B cell (primary cell): ENCODE measurements around the gene CAMKK2. TPM values are rescaled to one million over a fixed set of nuclear protein-coding genes. Genes with fewer than 3 reads are reported as not detected.
"Not testable (repeated sequence)": the region's sequence is repeated elsewhere in the genome, so short reads cannot be mapped to it uniquely, and the experiment has no call there.

Experiments
- ATAC-seq: fragments of 200-7000 bp; cut with Tn5 transposase; one replicate; pipeline ENCODE4 v1.10.0; 2021; ENCODE audit warnings: low read depth, mild to moderate bottlenecking, moderate number of reproducible peaks, moderate library complexity
- CTCF ChIA-PET: fragments of 350-600 bp; sonication (Branson Sonifier 250); formaldehyde crosslinking; loops from one replicate; lab custom pipeline; 2021; ENCODE audit warnings: antibody characterized with exemption, inconsistent platforms; lab: Charles Lee
- POLR2A ChIA-PET: fragments of 350-600 bp; sonication (Branson Sonifier 250); formaldehyde crosslinking; loops from one replicate; lab custom pipeline; 2021; ENCODE audit warnings: antibody characterized with exemption; lab: Charles Lee
- DNase-seq: peaks from one replicate; pipeline ENCODE4 v3.0.0; 2013
- H2AFZ ChIP-seq: 2 replicates; pipeline ENCODE4 v1.6.1; 2012; ENCODE audit warnings: mild to moderate bottlenecking, low read depth, low read length; ENCODE audit not compliant: insufficient read depth, poor library complexity, severe bottlenecking
- H3K27ac ChIP-seq, 2 donors: 1 replicate in 1 of 2; 2 replicates in 1 of 2; pipeline ENCODE4 v1.5.1; 2012 to 2013; ENCODE audit warnings: low read length in 2 of 2, mild to moderate bottlenecking in 2 of 2, moderate library complexity in 1 of 2
- H3K27me3 ChIP-seq, 4 experiments: fragments of 200-600 bp in 1 of 4; sonication (generic) in 1 of 4; replicated peaks in 1 of 4; 1 replicate in 2 of 4; 2 replicates in 2 of 4; pipeline versions ENCODE4 v1.6.1 to v1.7.0; 2013 to 2016; ENCODE audit warnings: low read length in 3 of 4, mild to moderate bottlenecking in 2 of 4, mixed read lengths in 1 of 4, moderate library complexity in 1 of 4; ENCODE audit not compliant: insufficient read depth in 4 of 4, control insufficient read depth in 3 of 4; ENCODE audit errors: control extremely low read depth in 1 of 4
- H3K36me3 ChIP-seq, 2 experiments: replicated peaks in 1 of 2; 1 replicate in 1 of 2; 2 replicates in 1 of 2; pipeline versions ENCODE4 v1.6.1 to v1.7.1; 2013; ENCODE audit warnings: low read length in 1 of 2; ENCODE audit not compliant: insufficient read depth in 2 of 2, control insufficient read depth in 1 of 2; ENCODE audit errors: control extremely low read depth in 1 of 2, extremely low read depth in 1 of 2
- H3K4me1 ChIP-seq, 2 donors: fragments of 200-600 bp in 1 of 2; sonication (generic) in 1 of 2; 1 replicate in 1 of 2; 2 replicates in 1 of 2; pipeline versions ENCODE4 v1.5.1 to v1.6.1; 2013 to 2017; ENCODE audit warnings: low read length in 2 of 2; ENCODE audit not compliant: control insufficient read depth in 2 of 2, insufficient read depth in 2 of 2
- H3K4me2 ChIP-seq: replicated peaks from 2 replicates; pipeline ENCODE3; 2012; ENCODE audit warnings: mild to moderate bottlenecking, low read depth, low read length; ENCODE audit not compliant: poor library complexity, severe bottlenecking
- H3K4me3 ChIP-seq, 5 experiments: fragments of 200-600 bp in 1 of 5; sonication (generic) in 1 of 5; 1 replicate in 3 of 5; 2 replicates in 2 of 5; pipeline versions ENCODE4 v1.5.1 to v1.7.0; 2011 to 2016; ENCODE audit warnings: low read length in 4 of 5, mild to moderate bottlenecking in 4 of 5, low read depth in 2 of 5, control low read depth in 1 of 5, moderate library complexity in 1 of 5; ENCODE audit not compliant: insufficient read depth in 1 of 5; ENCODE audit errors: control extremely low read depth in 1 of 5, extremely low read depth in 1 of 5
- H3K79me2 ChIP-seq: fragments of 200-600 bp; sonication (generic); one replicate; pipeline ENCODE4 v1.6.0; 2016; ENCODE audit warnings: low read length; ENCODE audit not compliant: control insufficient read depth, insufficient read depth
- H3K9ac ChIP-seq: fragments of 200-600 bp; sonication (generic); 2 replicates; pipeline ENCODE4 v1.6.1; 2017; ENCODE audit warnings: mild to moderate bottlenecking, low read length, moderate library complexity
- H3K9me3 ChIP-seq, 3 donors: one replicate each; pipeline versions ENCODE4 v1.6.1 to v1.7.1; 2013; ENCODE audit warnings: low read length in 2 of 3; ENCODE audit not compliant: control insufficient read depth in 2 of 3, insufficient read depth in 1 of 3; ENCODE audit errors: control extremely low read depth in 1 of 3
- H4K20me1 ChIP-seq: 2 replicates; pipeline ENCODE4 v1.6.0; 2012; ENCODE audit warnings: mild to moderate bottlenecking, low read length; ENCODE audit not compliant: insufficient read depth, control insufficient read depth, poor library complexity, severe bottlenecking
- H3K27ac Mint-ChIP-seq: one replicate; pipeline ENCODE4 v1.8.0; 2021; ENCODE audit warnings: mixed read lengths
- H3K27me3 Mint-ChIP-seq: one replicate; pipeline ENCODE4 v1.8.0; 2021; ENCODE audit warnings: mixed read lengths
- H3K4me1 Mint-ChIP-seq: one replicate; pipeline ENCODE4 v1.8.0; 2021; ENCODE audit warnings: mixed read lengths
- H3K4me3 Mint-ChIP-seq: one replicate; pipeline ENCODE4 v1.8.0; 2021; ENCODE audit warnings: mixed read lengths
- H3K9me3 Mint-ChIP-seq: one replicate; pipeline ENCODE4 v1.8.0; 2022; ENCODE audit warnings: mixed read lengths; ENCODE audit not compliant: insufficient read depth
- CTCF ChIP-seq: fragments of 200-600 bp; IDR thresholded peaks from one replicate; pipeline ENCODE4 v1.8.0; 2022; ENCODE audit warnings: antibody characterized with exemption, mild to moderate bottlenecking
- EZH2 ChIP-seq: IDR thresholded peaks from 2 replicates; pipeline ENCODE4 v1.6.1; 2012; ENCODE audit warnings: borderline replicate concordance, low read depth, mild to moderate bottlenecking, moderate library complexity, low read length; ENCODE audit not compliant: insufficient read depth, poor library complexity, severe bottlenecking
- WGBS: methylation state at CpG from one replicate; pipeline ENCODE4 v1.1.5; 2013; ENCODE audit warnings: missing lambda C conversion rate; ENCODE audit not compliant: insufficient coverage; 5-methylcytosine and 5-hydroxymethylcytosine counted together
- intact Hi-C: fragments of 100-400 bp; cut with micrococcal nuclease; formaldehyde crosslinking; loops from one replicate; pipeline ENCODE4 v1.10.0; 2022
- polyA plus RNA-seq: library from polyadenylated mRNA; depleted of rRNA; stranded (reverse); fragments of >200 nt; gene quantifications from 2 replicates; pipeline ENCODE4 v1.2.3, GENCODE V29; 2012
- total RNA-seq, 2 donors: library from RNA; stranded (reverse); fragments of 120-200 nt in 1 of 2; gene quantifications; 1 replicate in 1 of 2; 2 replicates in 1 of 2; pipeline versions ENCODE4 v1.2.3 to v1.2.4, GENCODE V29; 2013 to 2022

Gene CAMKK2
- total and polyA plus RNA-seq, 2 donors (not counting 1 experiment from before 2014, with no cell fraction given), result 9.7 to 17.1 TPM

GRCh38 chr12:121202407-121203355, 93.8 kb downstream of the CAMKK2 start:
- Histone ChIP-seq H2AFZ (no peak overlapping the region), H3K27ac (no peak overlapping the region), H3K9me3 (no peaks in the 10 kb centered on the region), H3K36me3 (no peaks in the 10 kb centered on the region), H3K4me2 (no peak overlapping the region), H3K79me2 (no peaks in the 10 kb centered on the region), H3K4me1 (no peaks in the 10 kb centered on the region), H3K9ac (no peak overlapping the region), H3K4me3 (no peak overlapping the region), H4K20me1 (no peaks in the 10 kb centered on the region), H3K27me3 (no peaks in the 10 kb centered on the region)
- Mint-ChIP-seq H3K4me1 (peaks cover 4% of the 10 kb centered on the region), H3K4me3 (no peak overlapping the region), H3K9me3 (no peaks in the 10 kb centered on the region), H3K27me3 (no peaks in the 10 kb centered on the region), H3K27ac (no peak overlapping the region)
- TF ChIP-seq CTCF (no peak), EZH2 (no peak)
- ATAC-seq (no peak), DNase-seq (no peak)
- intact Hi-C loops, result no loop called here
- ChIA-PET CTCF (interaction anchor here (0.9 kb wide), 1 partner anchor 24 kb away, joined by 3 read pairs; no protein-coding TSS in a partner anchor), POLR2A (no interaction called here)
- 65% methylated on average over 6 of the region's 14 CpGs for WGBS

- H3K27me3 Mint-ChIP-seq, intact Hi-C loops, H3K4me3 ChIP-seq, H3K36me3 ChIP-seq, H3K9ac ChIP-seq, DNase-seq, H2AFZ ChIP-seq, H3K79me2 ChIP-seq, H3K4me2 ChIP-seq, H3K27ac Mint-ChIP-seq, H3K9me3 ChIP-seq, H3K4me3 Mint-ChIP-seq, H3K27me3 ChIP-seq, H3K4me1 ChIP-seq, ATAC-seq, POLR2A ChIA-PET, H3K9me3 Mint-ChIP-seq, CTCF ChIA-PET, H4K20me1 ChIP-seq, H3K27ac ChIP-seq, H3K4me1 Mint-ChIP-seq: not testable (repeated sequence)
- no CpG with 5 or more reads among the region's 6 CpGs for WGBS
These were observed 95.4 kb downstream of the CAMKK2 start for GRCh38 chr12:121201140-121201539.
